Loucy (cell line): Measurements from ENCODE around the gene DUSP7.

Source experiments
- H2AFZ ChIP-seq: fragments of 200-600 bp; sonication (generic); 2 replicates; pipeline ENCODE4 v1.6.0; 2016; ENCODE audit warnings: antibody characterized with exemption, mild to moderate bottlenecking, low read length, moderate library complexity
- H3F3A ChIP-seq: fragments of 200-600 bp; 2 replicates; pipeline ENCODE4 v1.6.0; 2016; ENCODE audit warnings: antibody characterized with exemption, low read depth, mild to moderate bottlenecking
- H3K27me3 ChIP-seq: fragments of 200-600 bp; sonication (generic); 2 replicates; pipeline ENCODE4 v1.6.1; 2014; ENCODE audit warnings: low read length, mild to moderate bottlenecking; ENCODE audit not compliant: insufficient read depth, poor library complexity, severe bottlenecking
- H3K36me3 ChIP-seq: fragments of 200-600 bp; sonication (generic); 2 replicates; pipeline ENCODE4 v1.6.1; 2016; ENCODE audit warnings: low read length; ENCODE audit not compliant: insufficient read depth
- H3K4me1 ChIP-seq: fragments of 200-600 bp; sonication (generic); 2 replicates; pipeline ENCODE4 v1.5.1; 2014; ENCODE audit warnings: low read length, mild to moderate bottlenecking; ENCODE audit not compliant: insufficient read depth, poor library complexity, severe bottlenecking
- H3K4me2 ChIP-seq: fragments of 200-600 bp; sonication (generic); 2 replicates; pipeline ENCODE4 v1.6.0; 2014; ENCODE audit warnings: antibody characterized with exemption, low read length, low read depth, mild to moderate bottlenecking; ENCODE audit not compliant: poor library complexity, severe bottlenecking
- H3K4me3 ChIP-seq: fragments of 200-600 bp; sonication (generic); 2 replicates; pipeline ENCODE4 v1.5.1; 2014; ENCODE audit warnings: low read length, mild to moderate bottlenecking, mixed read lengths; ENCODE audit not compliant: poor library complexity, severe bottlenecking
- H3K79me2 ChIP-seq: fragments of 200-600 bp; sonication (generic); 2 replicates; pipeline ENCODE4 v1.6.1; 2014; ENCODE audit warnings: low read length; ENCODE audit not compliant: insufficient read depth
- H3K9ac ChIP-seq: fragments of 200-600 bp; sonication (generic); 2 replicates; pipeline ENCODE4 v1.6.0; 2014; ENCODE audit warnings: mild to moderate bottlenecking, low read depth, low read length, moderate library complexity; ENCODE audit not compliant: poor library complexity, severe bottlenecking
- H3K9me2 ChIP-seq: fragments of 200-600 bp; sonication (generic); replicated peaks from 2 replicates; pipeline ENCODE4 v1.6.1; 2016; ENCODE audit warnings: low read depth, low read length, mixed read lengths
- H3K9me3 ChIP-seq: fragments of 200-600 bp; sonication (generic); 2 replicates; pipeline ENCODE4 v1.6.1; 2014; ENCODE audit warnings: mild to moderate bottlenecking, antibody characterized with exemption, low read length, low read depth; ENCODE audit not compliant: insufficient read depth
- H4K20me1 ChIP-seq: fragments of 200-600 bp; sonication (generic); 2 replicates; pipeline ENCODE4 v1.6.0; 2014; ENCODE audit warnings: antibody characterized with exemption, low read length, mild to moderate bottlenecking; ENCODE audit not compliant: insufficient read depth, poor library complexity, severe bottlenecking
- CTCF ChIP-seq: fragments of 200-600 bp; sonication (generic); conservative IDR thresholded peaks from 2 replicates; pipeline ENCODE4 v1.5.1; 2014; ENCODE audit warnings: mild to moderate bottlenecking, antibody characterized with exemption, low read length
- EZH2phosphoT487 ChIP-seq: fragments of 200-600 bp; IDR thresholded peaks from 2 replicates; pipeline ENCODE4 v1.6.1; 2018; ENCODE audit warnings: antibody characterized with exemption, mild to moderate bottlenecking, moderate library complexity, borderline replicate concordance

The DUSP7 gene

DNA sequence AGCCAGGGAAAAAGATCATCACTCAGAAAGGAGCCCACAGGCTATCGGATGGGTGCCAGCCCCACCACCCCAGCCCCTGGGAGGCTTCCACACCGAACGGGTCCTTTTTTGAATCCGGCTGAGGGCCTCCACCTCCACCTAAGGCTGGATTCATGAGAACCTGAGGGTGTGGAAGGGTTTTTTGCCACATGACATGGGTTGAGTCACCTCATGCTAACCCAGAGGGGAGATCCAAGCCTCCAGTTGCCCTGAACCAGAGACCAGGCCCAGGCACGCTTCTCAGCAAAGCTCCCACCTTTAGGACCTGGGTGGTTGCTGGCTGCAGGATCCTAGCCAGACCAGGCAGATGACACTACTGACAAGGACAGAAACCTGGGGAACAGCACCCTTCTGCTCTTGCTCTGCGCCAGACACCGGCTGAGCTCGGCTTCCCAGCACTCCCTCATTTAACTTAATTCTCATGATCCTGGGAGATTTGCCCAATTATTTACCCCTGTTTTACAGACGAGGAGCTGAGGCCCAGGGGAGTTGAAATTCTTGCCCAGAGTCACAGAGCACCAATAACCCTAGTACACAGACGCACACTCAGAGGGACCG lies 25.6 kb downstream of the DUSP7 start:
- no peak for TF ChIP-seq CTCF
- no peak for TF ChIP-seq EZH2phosphoT487
- H3K27me3 ChIP-seq: no peaks in the 10 kb centered on the region
- H3K4me3 ChIP-seq: no peak overlapping the region
- no peaks in the 10 kb centered on the region for H3K9me3 ChIP-seq
- no peaks in the 10 kb centered on the region for H4K20me1 ChIP-seq
- no peaks in the 10 kb centered on the region for H3K9me2 ChIP-seq
- no peaks in the 10 kb centered on the region for H3K79me2 ChIP-seq
- H3K36me3 ChIP-seq: no peaks in the 10 kb centered on the region
- H3F3A ChIP-seq: no peaks in the 10 kb centered on the region
- no peaks in the 10 kb centered on the region for H3K4me1 ChIP-seq
- no peak overlapping the region for H2AFZ ChIP-seq
- H3K4me2 ChIP-seq: no peak overlapping the region
- H3K9ac ChIP-seq: no peak overlapping the region

DNA sequence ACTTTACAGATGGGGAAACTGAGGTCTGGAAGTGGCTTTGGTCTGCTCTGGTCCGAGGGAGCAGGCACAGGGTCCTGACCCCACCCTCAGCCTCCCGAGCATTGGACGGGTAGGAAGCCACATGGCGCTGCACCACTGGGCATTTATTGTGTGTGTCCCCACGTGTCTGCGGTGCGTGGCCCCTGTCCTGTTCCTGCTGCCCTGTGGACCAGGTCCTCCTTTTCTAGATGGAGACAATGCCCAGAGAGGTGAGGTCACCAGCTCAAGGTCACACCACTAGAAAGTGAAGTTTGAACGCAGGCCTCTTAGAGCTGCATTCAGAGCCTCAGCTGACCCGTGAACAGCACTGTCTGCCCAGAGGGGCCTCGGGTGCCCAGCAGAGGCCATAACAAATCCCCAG lies 26.8 kb downstream of the DUSP7 start:
- H3K36me3 ChIP-seq: no peaks in the 10 kb centered on the region
- no peak for TF ChIP-seq EZH2phosphoT487
- no peak for TF ChIP-seq CTCF
- H3K79me2 ChIP-seq: no peaks in the 10 kb centered on the region
- H3K4me2 ChIP-seq: no peak overlapping the region
- H3K27me3 ChIP-seq: no peaks in the 10 kb centered on the region
- no peaks in the 10 kb centered on the region for H3K4me1 ChIP-seq
- no peak overlapping the region for H2AFZ ChIP-seq
- no peak overlapping the region for H3K4me3 ChIP-seq
- no peaks in the 10 kb centered on the region for H3K9me3 ChIP-seq
- no peak overlapping the region for H3K9ac ChIP-seq
- H3F3A ChIP-seq: no peaks in the 10 kb centered on the region
- H3K9me2 ChIP-seq: no peaks in the 10 kb centered on the region
- no peaks in the 10 kb centered on the region for H4K20me1 ChIP-seq

GRCh38 chr3:52029053-52029452 lies 27.3 kb downstream of the DUSP7 start:
- no peaks in the 10 kb centered on the region for H3K9me2 ChIP-seq
- TF ChIP-seq EZH2phosphoT487: no peak
- no peak for TF ChIP-seq CTCF
- no peaks in the 10 kb centered on the region for H3K27me3 ChIP-seq
- no peaks in the 10 kb centered on the region for H4K20me1 ChIP-seq
- H3K4me3 ChIP-seq: no peak overlapping the region
- H3K4me2 ChIP-seq: no peak overlapping the region
- H3K9ac ChIP-seq: no peak overlapping the region
- no peaks in the 10 kb centered on the region for H3K36me3 ChIP-seq
- H3K9me3 ChIP-seq: no peaks in the 10 kb centered on the region
- no peaks in the 10 kb centered on the region for H3F3A ChIP-seq
- no peaks in the 10 kb centered on the region for H3K79me2 ChIP-seq
- no peaks in the 10 kb centered on the region for H3K4me1 ChIP-seq
- no peak overlapping the region for H2AFZ ChIP-seq
